HepG2 (cell line): ENCODE data around the gene SNRNP48. TPM values are rescaled to one million over a fixed set of nuclear protein-coding genes. Genes with fewer than 3 reads are reported as not detected.

Experiments
- ATAC-seq: fragments of 200-7000 bp; cut with Tn5 transposase; 3 replicates; pipeline ENCODE4 v1.9.1; 2020; ENCODE audit warnings: mild to moderate bottlenecking, moderate library complexity
- BruUV-seq: library from RNA; stranded (reverse); fragments of 400-500 nt; replicated peaks from 2 replicates; lab custom pipeline; 2021; lab: Mats Ljungman, UMichigan
- CTCF ChIA-PET: fragments of 300-600 bp; formaldehyde crosslinking; extraction: SDS; loops from one replicate; lab custom pipeline; 2021; ENCODE audit warnings: low total read pairs, inconsistent platforms, low intra/inter-chr PET ratio; lab: Yijun Ruan, JAX
- POLR2A ChIA-PET: fragments of 350-600 bp; sonication (Branson Sonifier 250); formaldehyde crosslinking; loops from one replicate; lab custom pipeline; 2020; ENCODE audit warnings: antibody characterized with exemption, inconsistent platforms; lab: Yijun Ruan, JAX
- DNase-seq: peaks from one replicate; pipeline ENCODE4 v3.0.0-alpha.2; 2015; ENCODE audit warnings: low spot score
- FAIRE-seq: peaks from 3 replicates; lab custom pipeline; 2011; peaks lifted over from hg19 to GRCh38; lab: Jason Lieb, UNC
- H2AFZ ChIP-seq: one replicate; pipeline ENCODE4 v1.6.1; 2011; ENCODE audit warnings: low read length, inconsistent platforms
- H3K27ac ChIP-seq: fragments of 300-600 bp; 3 replicates; pipeline ENCODE4 v1.8.0; 2011; ENCODE audit warnings: mixed run types, mild to moderate bottlenecking, mixed read lengths, low read length, inconsistent platforms; ENCODE audit not compliant: insufficient read depth; ENCODE audit errors: extremely low read length
- H3K27me3 ChIP-seq, 2 experiments: fragments of 200-600 bp in 1 of 2; 2 replicates in 1 of 2; 3 replicates in 1 of 2; pipeline versions ENCODE4 v1.6.0 to v1.8.0; 2011; ENCODE audit warnings: low read length in 2 of 2, mild to moderate bottlenecking in 2 of 2, moderate library complexity in 2 of 2, inconsistent platforms in 1 of 2; ENCODE audit not compliant: insufficient read depth in 2 of 2, control insufficient read depth in 1 of 2
- H3K36me3 ChIP-seq, 2 experiments: fragments of 200-600 bp in 1 of 2; replicated peaks in 1 of 2; 2 replicates in 1 of 2; 3 replicates in 1 of 2; pipeline versions ENCODE4 v1.5.1 to v1.8.0; 2011; ENCODE audit warnings: low read length in 2 of 2, inconsistent platforms in 1 of 2; ENCODE audit not compliant: insufficient read depth in 2 of 2, control insufficient read depth in 1 of 2
- H3K4me1 ChIP-seq: 2 replicates; pipeline ENCODE4 v1.5.1; 2012; ENCODE audit warnings: low read length, inconsistent platforms; ENCODE audit not compliant: insufficient read depth
- H3K4me2 ChIP-seq: 2 replicates; pipeline ENCODE4 v1.6.0; 2011; ENCODE audit warnings: low read depth, low read length, inconsistent platforms
- H3K4me3 ChIP-seq, 3 experiments: fragments of 200-600 bp in 1 of 3; sonication (generic), shearing (Covaris generic) in 1 of 3; replicated peaks in 1 of 3; 2 replicates each; pipeline ENCODE4 v1.5.1; 2011 to 2016; ENCODE audit warnings: low read length in 3 of 3, inconsistent platforms in 2 of 3, low read depth in 2 of 3, mild to moderate bottlenecking in 2 of 3, control low read depth in 1 of 3, mixed read lengths in 1 of 3; ENCODE audit not compliant: insufficient read depth in 1 of 3
- H3K79me2 ChIP-seq: one replicate; pipeline ENCODE4 v1.6.1; 2011; ENCODE audit warnings: low read length, inconsistent platforms; ENCODE audit not compliant: insufficient read depth
- H3K9ac ChIP-seq: 2 replicates; pipeline ENCODE4 v1.6.0; 2011; ENCODE audit warnings: mild to moderate bottlenecking, low read depth, low read length, inconsistent platforms; ENCODE audit not compliant: insufficient read depth
- H3K9me3 ChIP-seq: 2 replicates; pipeline ENCODE4 v1.5.1; 2012; ENCODE audit warnings: mild to moderate bottlenecking, low read length
- H4K20me1 ChIP-seq: 2 replicates; pipeline ENCODE4 v1.6.0; 2011; ENCODE audit warnings: inconsistent platforms, mild to moderate bottlenecking, low read length, moderate library complexity; ENCODE audit not compliant: insufficient read depth
- ARID4A ChIP-seq: sonication (generic); formaldehyde crosslinking; IDR thresholded peaks from 2 replicates; pipeline ENCODE4 v1.5.0; 2020; ENCODE audit warnings: mild to moderate bottlenecking, missing genetic modification reagents, borderline replicate concordance
- DDIT3 ChIP-seq: sonication (generic); formaldehyde crosslinking; IDR thresholded peaks from 2 replicates; pipeline ENCODE4 v1.4.0; 2020; ENCODE audit warnings: mild to moderate bottlenecking, missing genetic modification reagents
- RBM22 ChIP-seq: fragments of 200-400 bp; formaldehyde crosslinking; optimal IDR thresholded peaks from 2 replicates; pipeline ENCODE3; 2017; ENCODE audit warnings: mild to moderate bottlenecking, low read length, moderate library complexity
- RERE ChIP-seq: IDR thresholded peaks from 2 replicates; pipeline ENCODE4 v1.6.1; 2016; ENCODE audit warnings: low read depth, missing genetic modification reagents, missing compliant biosample characterization
- STAG1 ChIP-seq: sonication (generic); formaldehyde crosslinking; IDR thresholded peaks from 2 replicates; pipeline ENCODE4 v1.4.0; 2020; ENCODE audit warnings: missing genetic modification reagents
- ZKSCAN1 ChIP-seq: fragments of 150-350 bp; IDR thresholded peaks from 2 replicates; pipeline ENCODE4 v1.6.1; 2014; ENCODE audit warnings: low read length
- ZMYM2 ChIP-seq: sonication (generic); formaldehyde crosslinking; IDR thresholded peaks from 2 replicates; pipeline ENCODE4 v1.8.0; 2022; ENCODE audit warnings: mild to moderate bottlenecking, missing genetic modification reagents
- ZNF737 ChIP-seq: sonication (generic); formaldehyde crosslinking; IDR thresholded peaks from 2 replicates; pipeline ENCODE4 v1.5.0; 2020; ENCODE audit warnings: missing genetic modification reagents, mild to moderate bottlenecking, borderline replicate concordance
- WGBS: methylation state at CpG from one replicate; pipeline ENCODE4 v1.1.6; 2017; ENCODE audit warnings: low lambda C conversion rate; 5-methylcytosine and 5-hydroxymethylcytosine counted together
- in situ Hi-C: cut with HindIII; loops from 2 replicates; pipeline ENCODE4 v1.10.0; 2017; ENCODE audit warnings: low pct_unique_long_range_greater_than_20kb; ENCODE audit not compliant: extremely low pct_ligation_motif_present
- intact Hi-C: fragments of 100-400 bp; cut with micrococcal nuclease; formaldehyde crosslinking; loops from one replicate; pipeline ENCODE4 v1.10.0; 2022; ENCODE audit not compliant: unreplicated experiment
- polyA plus RNA-seq, 8 experiments: library from polyadenylated mRNA; depleted of rRNA in 3 of 8; stranded (reverse) in 7 of 8; unstranded in 1 of 8; fragments of >200 nt; fragmentation: Illumina TruSeq in 4 of 8; extraction: Trizol in 4 of 8; gene quantifications; 2 replicates each; pipeline versions ENCODE4 v1.2.1 to v1.2.3, GENCODE V29; 2011 to 2016; ENCODE audit warnings: low read depth in 4 of 8, missing spikeins in 1 of 8, mixed read lengths in 1 of 8; ENCODE audit not compliant: insufficient read depth in 1 of 8
- total RNA-seq, 5 experiments: library from RNA; depleted of rRNA; stranded (reverse); fragments of >200 nt; fragmentation: Illumina TruSeq; extraction: Trizol; gene quantifications; 2 replicates each; pipeline ENCODE4 v1.2.3, GENCODE V29; 2016; ENCODE audit warnings: low read depth in 1 of 5

Gene SNRNP48
- total and polyA plus RNA-seq, 2 of the 13 experiments (the other 11 are each of a cell fraction or from before 2014, with no cell fraction given) = 17.5 to 47.5 TPM

GRCh38 chr6:7615611-7616383 lies 25.8 kb downstream of the SNRNP48 start (continued):
- TF ChIP-seq ARID4A (CRISPR knock-in tag) = 0 out of 2 replicates have a peak, but pooled peaks have one; percentile 32

GRCh38 chr6:7617801-7618764 lies 28.1 kb downstream of the SNRNP48 start:
- Histone ChIP-seq H3K79me2 (no peaks in the 10 kb centered on the region), H4K20me1 (no peaks in the 10 kb centered on the region), H3K27ac (no peak overlapping the region), H2AFZ (no peak overlapping the region), H3K36me3 (no peaks in the 10 kb centered on the region), H3K9ac (peak overlapping the region; percentile 7; the same call in 1 of the 2 replicates), H3K27me3 (peaks cover 0 to 22% of the 10 kb centered on the region in 2 experiments; a peak in 3 of 5 replicates), H3K9me3 (no peaks in the 10 kb centered on the region), H3K4me1 (peaks cover 28% of the 10 kb centered on the region), H3K4me3 (no peak overlapping the region), H3K4me2 (no peak overlapping the region)
- 30% methylated on average over 12 of the region's 12 CpGs for WGBS
- intact Hi-C loops (loop anchor here (5.0 kb wide), 1 partner anchor 281 kb away; no protein-coding TSS in a partner anchor), in situ Hi-C loops (loop anchor here (10.0 to 25.0 kb wide), 2 partner anchors 333 to 931 kb away; no protein-coding TSS in a partner anchor)
- DNase-seq = no peak
- POLR2A ChIA-PET = no interaction called here
- CTCF ChIA-PET = no interaction called here
- peak; percentile 15 for ATAC-seq
- no peak for FAIRE-seq
- no TSS peak for BruUV-seq
- TF ChIP-seq ZKSCAN1 = no peak
- TF ChIP-seq RERE (CRISPR knock-in tag) = no peak
- TF ChIP-seq DDIT3 (CRISPR knock-in tag) = no peak
- TF ChIP-seq ZNF737 (CRISPR knock-in tag) = no peak
- TF ChIP-seq STAG1 = 0 out of 2 replicates have a peak, but pooled peaks have one; percentile 3
- TF ChIP-seq RBM22 = no peak
- TF ChIP-seq ZMYM2 = no peak
